ENCODE results near the gene CPNE5. TPM values are rescaled to one million over a fixed set of nuclear protein-coding genes. Genes with fewer than 3 reads are reported as not detected.

CPNE5 gene
- total RNA-seq, 2 donors from 2014 or later: 0.25 to 3.0 TPM

- no peaks in the 10 kb centered on the region for H3K36me3 Mint-ChIP-seq
- ATAC-seq (no peak), DNase-seq (ENCODE audit: low spot score in 2 of 2) (no peak)
- peak overlapping the region in 1 of 2 donors; percentile 63 for H3K27ac Mint-ChIP-seq
- no peaks in the 10 kb centered on the region for H3K9me3 Mint-ChIP-seq
Measured at GRCh38 chr6:36739947-36740817, 99.1 kb downstream of the CPNE5 start.

- Mint-ChIP-seq H3K27ac (no peak overlapping the region), H3K9me3 (no peaks in the 10 kb centered on the region), H3K36me3 (no peaks in the 10 kb centered on the region)
- ATAC-seq: no peak
- no peak for DNase-seq (ENCODE audit: low spot score in 2 of 2)
Measured at GRCh38 chr6:36738108-36738507, 101.1 kb downstream of the CPNE5 start.

GRCh38 chr6:36737043-36737785 is 102.0 kb downstream of the CPNE5 start:
- no peaks in the 10 kb centered on the region for H3K36me3 Mint-ChIP-seq
- no peaks in the 10 kb centered on the region for H3K9me3 Mint-ChIP-seq
- peak overlapping the region in 1 of 2 donors; percentile 41 for H3K27ac Mint-ChIP-seq
- ATAC-seq (no peak), DNase-seq (ENCODE audit: low spot score in 2 of 2) (no peak)

- Mint-ChIP-seq H3K36me3 (no peaks in the 10 kb centered on the region), H3K27ac (peak overlapping the region; percentile 60 to 93), H3K9me3 (no peaks in the 10 kb centered on the region)
- peak in 1 of 2 donors; percentile 46 for DNase-seq (ENCODE audit: low spot score in 2 of 2)
- peak; percentile 93 to 96 for ATAC-seq
Measured at GRCh38 chr6:36735110-36736071, 103.9 kb downstream of the CPNE5 start.

GRCh38 chr6:36734486-36735060 is 104.7 kb downstream of the CPNE5 start:
- H3K9me3 Mint-ChIP-seq: no peaks in the 10 kb centered on the region
- DNase-seq (ENCODE audit: low spot score in 2 of 2): no peak
- peak overlapping the region; percentile 60 to 93 for H3K27ac Mint-ChIP-seq
- H3K36me3 Mint-ChIP-seq: no peaks in the 10 kb centered on the region
- ATAC-seq: no peak

- no peak for DNase-seq (ENCODE audit: low spot score in 2 of 2)
- H3K36me3 Mint-ChIP-seq: no peaks in the 10 kb centered on the region
- no peak for ATAC-seq
- peak overlapping the region in 1 of 2 donors; percentile 87 for H3K27ac Mint-ChIP-seq
- no peaks in the 10 kb centered on the region for H3K9me3 Mint-ChIP-seq
Measured at GRCh38 chr6:36733300-36733699, 105.9 kb downstream of the CPNE5 start.

GRCh38 chr6:36731622-36732310 is 107.5 kb downstream of the CPNE5 start:
- ATAC-seq: no peak
- Mint-ChIP-seq H3K9me3 (no peaks in the 10 kb centered on the region), H3K27ac (no peak overlapping the region), H3K36me3 (no peaks in the 10 kb centered on the region)
- no peak for DNase-seq (ENCODE audit: low spot score in 2 of 2)

GRCh38 chr6:36730424-36731380 is 108.5 kb downstream of the CPNE5 start:
- no peak for DNase-seq (ENCODE audit: low spot score in 2 of 2)
- Mint-ChIP-seq H3K27ac (no peak overlapping the region), H3K9me3 (no peaks in the 10 kb centered on the region), H3K36me3 (no peaks in the 10 kb centered on the region)
- no peak for ATAC-seq

GRCh38 chr6:36729161-36729524 is 110.1 kb downstream of the CPNE5 start:
- H3K36me3 Mint-ChIP-seq: no peaks in the 10 kb centered on the region
- H3K27ac Mint-ChIP-seq: peak overlapping the region in 1 of 2 donors; percentile 18
- DNase-seq (ENCODE audit: low spot score in 2 of 2) (no peak), ATAC-seq (no peak)
- H3K9me3 Mint-ChIP-seq: no peaks in the 10 kb centered on the region

GRCh38 chr6:36728289-36729160 is 110.7 kb downstream of the CPNE5 start:
- no peak for ATAC-seq
- no peaks in the 10 kb centered on the region for H3K9me3 Mint-ChIP-seq
- no peaks in the 10 kb centered on the region for H3K36me3 Mint-ChIP-seq
- no peak for DNase-seq (ENCODE audit: low spot score in 2 of 2)
- H3K27ac Mint-ChIP-seq: no peak overlapping the region

GRCh38 chr6:36727505-36728021 is 111.7 kb downstream of the CPNE5 start:
- peak; percentile 37 to 68 for ATAC-seq
- Mint-ChIP-seq H3K9me3 (no peaks in the 10 kb centered on the region), H3K27ac (no peak overlapping the region), H3K36me3 (no peaks in the 10 kb centered on the region)
- no peak for DNase-seq (ENCODE audit: low spot score in 2 of 2)

- Mint-ChIP-seq H3K36me3 (no peaks in the 10 kb centered on the region), H3K9me3 (no peaks in the 10 kb centered on the region), H3K27ac (peak overlapping the region in 1 of 2 donors; percentile 51)
- no peak for DNase-seq (ENCODE audit: low spot score in 2 of 2)
- ATAC-seq: no peak
Measured at GRCh38 chr6:36725581-36725980, 113.7 kb downstream of the CPNE5 start.

- no peak overlapping the region for H3K27ac Mint-ChIP-seq
Measured at GRCh38 chr6:36724514-36725390, 114.5 kb downstream of the CPNE5 start.

More at GRCh38 chr6:36724514-36725390, 114.5 kb downstream of the CPNE5 start:
- H3K36me3 Mint-ChIP-seq: no peaks in the 10 kb centered on the region
- peak; percentile 39 to 63 for ATAC-seq
- H3K9me3 Mint-ChIP-seq: no peaks in the 10 kb centered on the region
- peak in 1 of 2 donors; percentile 65 for DNase-seq (ENCODE audit: low spot score in 2 of 2)
